HEK293T (cell line): ENCODE results near the gene GARIN3.
"Not testable (repeated sequence)": the region's sequence is repeated elsewhere in the genome, so short reads cannot be mapped to it uniquely, and the experiment has no call there.

Experiments
- CTCF ChIA-PET: fragments of 350-600 bp; formaldehyde crosslinking; extraction: SDS; loops from one replicate; lab custom pipeline; 2021; ENCODE audit warnings: antibody characterized with exemption, inconsistent platforms; lab: Yijun Ruan, JAX
- POLR2A ChIA-PET: fragments of 350-600 bp; formaldehyde crosslinking; extraction: SDS; loops from one replicate; lab custom pipeline; 2020; ENCODE audit warnings: antibody characterized with exemption, inconsistent platforms; lab: Yijun Ruan, JAX
- DNase-seq: peaks from one replicate; pipeline ENCODE4 v3.0.0; 2012; ENCODE audit warnings: mixed read lengths; ENCODE audit errors: extremely low spot score
- ARNT ChIP-seq: fragments of 450-650 bp; IDR thresholded peaks from 2 replicates; pipeline ENCODE4 v1.6.1; 2017; ENCODE audit warnings: mild to moderate bottlenecking
- BHLHE40 ChIP-seq: fragments of 450-650 bp; IDR thresholded peaks from 2 replicates; pipeline ENCODE4 v1.6.1; 2016; ENCODE audit warnings: mild to moderate bottlenecking, moderate library complexity, borderline replicate concordance
- CTBP1 ChIP-seq: fragments of 450-650 bp; IDR thresholded peaks from 2 replicates; pipeline ENCODE4 v1.6.1; 2016; ENCODE audit warnings: borderline replicate concordance
- ELF4 ChIP-seq: fragments of 450-650 bp; IDR thresholded peaks from 2 replicates; pipeline ENCODE4 v1.6.1; 2017; ENCODE audit warnings: antibody characterized with exemption
- FOXA1 ChIP-seq: fragments of 450-650 bp; IDR thresholded peaks from 2 replicates; pipeline ENCODE4 v1.6.1; 2016; ENCODE audit warnings: mild to moderate bottlenecking
- FOXK2 ChIP-seq: fragments of 450-650 bp; IDR thresholded peaks from 2 replicates; pipeline ENCODE4 v1.6.1; 2016; ENCODE audit warnings: mild to moderate bottlenecking
- FOXM1 ChIP-seq: fragments of 450-650 bp; IDR thresholded peaks from 2 replicates; pipeline ENCODE4 v1.6.1; 2017; ENCODE audit warnings: mild to moderate bottlenecking, borderline replicate concordance
- HDGF ChIP-seq: fragments of 450-650 bp; IDR thresholded peaks from 2 replicates; pipeline ENCODE4 v1.6.1; 2017; ENCODE audit warnings: antibody characterized with exemption, borderline replicate concordance
- L3MBTL2 ChIP-seq: fragments of 450-650 bp; conservative IDR thresholded peaks from 2 replicates; pipeline ENCODE4 v1.6.1; 2016; ENCODE audit warnings: mild to moderate bottlenecking
- LEF1 ChIP-seq: fragments of 450-650 bp; IDR thresholded peaks from 2 replicates; pipeline ENCODE4 v1.6.1; 2017; ENCODE audit warnings: mild to moderate bottlenecking, borderline replicate concordance
- NFRKB ChIP-seq: fragments of 450-650 bp; IDR thresholded peaks from 2 replicates; pipeline ENCODE4 v1.6.1; 2016; ENCODE audit warnings: mild to moderate bottlenecking, moderate library complexity
- SP1 ChIP-seq: fragments of 450-650 bp; IDR thresholded peaks from 2 replicates; pipeline ENCODE4 v1.6.1; 2017
- SUZ12 ChIP-seq: fragments of 450-650 bp; IDR thresholded peaks from 2 replicates; pipeline ENCODE4 v1.6.1; 2016; ENCODE audit warnings: mild to moderate bottlenecking
- TARDBP ChIP-seq: fragments of 450-650 bp; IDR thresholded peaks from 2 replicates; pipeline ENCODE4 v1.6.1; 2016
- ZNF384 ChIP-seq: fragments of 450-650 bp; IDR thresholded peaks from 2 replicates; pipeline ENCODE4 v1.6.1; 2016
- TF ChIP-seq, protein P1 (sequence below): fragments of 450-650 bp; IDR thresholded peaks from 2 replicates; pipeline ENCODE4 v1.6.1; 2016

The GARIN3 gene

DNA sequence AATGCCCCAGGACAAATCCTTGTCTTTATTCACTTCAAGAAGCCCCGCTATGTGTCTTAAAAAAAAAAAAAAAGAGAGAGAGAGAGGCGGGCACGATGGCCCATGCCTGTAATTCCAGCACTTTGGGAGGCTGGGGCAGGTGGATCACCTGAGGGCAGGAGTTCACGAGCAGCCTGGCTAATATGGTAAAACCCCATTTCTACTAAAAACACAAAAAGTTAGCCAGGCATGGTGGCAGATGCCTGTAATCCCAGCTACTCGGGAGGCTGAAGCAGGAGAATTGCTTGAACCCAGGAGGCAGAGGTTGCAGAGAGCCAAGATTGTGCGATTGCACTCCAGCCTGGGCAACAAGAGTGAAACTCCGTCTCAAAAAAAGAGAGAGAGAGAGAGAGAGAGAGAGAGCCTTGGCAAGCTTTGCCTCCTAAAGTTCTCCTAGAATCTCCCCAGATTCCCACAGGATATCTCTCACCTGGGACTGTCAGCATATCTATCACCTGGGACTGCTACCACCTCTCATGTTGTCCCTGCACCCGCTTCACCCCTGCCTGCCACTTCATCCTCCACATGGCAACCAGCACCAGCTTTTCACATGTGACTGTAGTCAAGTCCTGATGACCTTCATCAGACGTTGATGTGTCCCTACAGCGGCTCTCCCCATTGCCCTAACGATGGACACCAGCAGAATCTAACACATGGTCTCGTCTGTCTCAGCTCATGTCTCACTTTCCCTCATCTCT is 20.4 kb upstream of the GARIN3 start:
- TF ChIP-seq SUZ12 (no peak), LEF1 (no peak), BHLHE40 (no peak), FOXA1 (no peak), CTBP1 (no peak), ZNF384 (no peak), TARDBP (no peak), FOXK2 (no peak)
- TF ChIP-seq, protein P1, sequence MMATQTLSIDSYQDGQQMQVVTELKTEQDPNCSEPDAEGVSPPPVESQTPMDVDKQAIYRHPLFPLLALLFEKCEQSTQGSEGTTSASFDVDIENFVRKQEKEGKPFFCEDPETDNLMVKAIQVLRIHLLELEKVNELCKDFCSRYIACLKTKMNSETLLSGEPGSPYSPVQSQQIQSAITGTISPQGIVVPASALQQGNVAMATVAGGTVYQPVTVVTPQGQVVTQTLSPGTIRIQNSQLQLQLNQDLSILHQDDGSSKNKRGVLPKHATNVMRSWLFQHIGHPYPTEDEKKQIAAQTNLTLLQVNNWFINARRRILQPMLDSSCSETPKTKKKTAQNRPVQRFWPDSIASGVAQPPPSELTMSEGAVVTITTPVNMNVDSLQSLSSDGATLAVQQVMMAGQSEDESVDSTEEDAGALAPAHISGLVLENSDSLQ: no peak
- ChIA-PET POLR2A (no interaction called here), CTCF (interaction anchor here (0.6 kb wide), 1 partner anchor 30 kb away, joined by 3 read pairs; no protein-coding TSS in a partner anchor)
- DNase-seq: no peak

DNA sequence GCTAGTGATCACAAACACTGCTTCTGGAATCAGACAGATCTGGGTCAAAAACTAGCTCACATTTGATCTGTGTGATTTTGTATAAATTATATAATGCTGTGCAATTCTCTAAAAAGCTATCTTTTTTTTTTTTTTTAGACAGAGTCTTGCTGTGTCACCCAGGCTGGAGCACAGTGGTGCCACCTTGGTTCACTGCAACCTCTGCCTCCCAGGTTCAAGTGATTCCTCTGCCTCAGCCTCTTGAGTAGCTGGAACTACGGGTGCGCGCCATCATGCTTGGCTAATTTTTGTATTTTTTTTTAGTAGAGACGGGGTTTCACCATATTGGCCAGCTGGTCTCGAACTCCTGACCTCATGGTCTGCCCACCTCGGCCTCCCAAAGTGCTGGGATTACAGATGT is 19.1 kb upstream of the GARIN3 start:
- POLR2A ChIA-PET, CTCF ChIA-PET, DNase-seq: not testable (repeated sequence)

DNA sequence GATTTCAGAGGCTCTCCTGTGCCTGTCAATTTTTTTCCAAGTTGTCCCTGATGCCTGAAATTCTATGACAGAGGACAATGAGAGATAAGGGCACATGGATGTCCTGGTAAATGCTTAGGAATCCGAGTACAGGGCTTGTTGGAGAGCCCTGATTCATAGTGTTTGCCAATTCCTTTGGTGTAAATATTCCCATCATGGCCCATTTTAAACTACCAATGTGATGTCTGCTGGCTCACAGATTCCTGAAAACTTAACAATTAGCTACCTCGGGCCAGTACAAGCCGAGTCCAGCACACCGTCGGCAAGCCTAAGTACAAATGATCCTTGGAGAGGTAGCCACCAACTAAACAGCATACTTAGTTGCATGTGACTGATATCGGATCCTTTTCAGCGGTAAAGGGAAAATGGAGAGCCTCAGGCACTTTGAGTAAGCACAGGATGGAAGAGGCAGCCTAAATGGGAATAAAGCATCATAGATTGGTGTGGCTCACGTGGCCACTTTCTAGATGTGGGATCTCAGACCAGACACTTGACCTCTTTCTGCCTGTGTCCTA is 18.1 kb upstream of the GARIN3 start:
- CTCF ChIA-PET: no interaction called here
- no peak for TF ChIP-seq ELF4
- no peak for TF ChIP-seq LEF1
- no peak for TF ChIP-seq ZNF384
- TF ChIP-seq ARNT: no peak
- no peak for TF ChIP-seq HDGF
- no peak for TF ChIP-seq TARDBP
- DNase-seq: no peak
- POLR2A ChIA-PET: no interaction called here

DNA sequence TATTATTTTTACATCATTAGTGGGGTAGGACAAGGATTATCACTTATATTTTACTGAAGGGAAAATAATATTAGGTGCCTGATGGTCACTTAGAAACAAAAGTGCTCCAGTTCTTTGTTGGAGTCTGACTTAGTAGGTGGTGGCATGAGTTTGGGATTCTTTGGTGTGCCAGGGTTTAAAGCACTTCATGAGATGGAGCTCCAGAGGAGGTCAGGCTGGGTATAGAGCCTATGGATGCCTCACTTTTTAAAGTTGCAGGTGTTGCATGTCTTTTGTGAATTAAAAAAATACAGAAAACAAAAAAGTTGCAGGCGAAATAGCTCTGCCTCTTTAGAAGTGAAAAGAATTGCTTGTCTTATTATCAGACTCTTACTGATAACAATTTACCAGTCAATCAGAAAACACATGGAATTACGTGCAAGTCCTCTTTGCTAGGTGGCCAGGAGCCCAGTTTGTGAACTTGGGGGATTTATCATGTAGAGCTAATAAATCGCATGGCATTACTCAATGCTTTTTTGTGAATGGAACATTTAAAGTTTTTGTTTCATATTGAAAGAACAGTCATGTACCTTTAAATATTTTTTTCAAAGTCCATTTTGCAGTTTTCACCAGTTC is 16.2 kb upstream of the GARIN3 start:
- POLR2A ChIA-PET: no interaction called here

DNA sequence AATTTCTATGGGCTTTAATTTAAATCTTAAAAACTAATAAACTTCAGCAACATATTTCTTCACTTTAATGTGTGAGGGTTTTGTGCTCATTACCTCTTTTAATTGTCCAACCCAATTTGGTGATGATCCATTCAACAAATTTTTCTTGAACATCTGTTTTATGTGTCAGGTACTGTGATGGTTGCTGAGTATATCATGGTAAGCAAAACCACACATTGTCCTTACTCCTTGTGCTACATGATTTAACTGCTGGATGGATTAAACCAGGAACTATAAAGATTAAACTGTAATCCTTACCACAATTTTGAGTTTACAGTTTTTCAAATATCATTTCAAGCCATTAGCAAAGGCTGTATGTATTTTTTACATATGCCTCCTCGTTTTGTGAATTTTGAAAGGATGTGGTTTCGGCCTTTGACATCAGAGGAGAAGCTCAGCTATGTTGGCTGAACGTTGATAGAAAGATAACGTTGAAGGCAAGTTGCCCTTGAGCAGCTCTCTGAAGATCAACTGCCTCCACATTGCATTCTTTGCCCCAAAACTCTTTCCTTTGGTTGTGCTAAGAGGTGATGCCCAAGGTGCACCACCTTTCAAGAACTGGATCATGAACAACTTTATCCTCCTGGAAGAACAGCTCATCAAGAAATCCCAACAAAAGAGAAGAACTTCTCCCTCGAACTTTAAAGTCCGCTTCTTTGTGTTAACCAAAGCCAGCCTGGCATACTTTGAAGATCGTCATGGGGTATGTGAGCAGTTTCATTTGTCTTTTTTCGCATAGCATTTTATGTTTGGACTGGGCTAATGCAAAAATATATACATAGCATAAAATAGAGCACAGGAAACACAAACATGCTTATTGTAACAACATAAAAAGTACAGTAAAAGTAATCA is 14.6 kb upstream of the GARIN3 start, which contains the start of gene ITK:
Gene ITK (plus strand): TSS at position 467 of the 891 bp plus-strand sequence. CDS start 138 bp downstream, at position 605.
- ChIA-PET CTCF (no interaction called here), POLR2A (no interaction called here)
- no peak for DNase-seq
- TF ChIP-seq L3MBTL2: no peak
- no peak for TF ChIP-seq FOXM1
- TF ChIP-seq SUZ12: no peak
- no peak for TF ChIP-seq NFRKB
- TF ChIP-seq, protein P1: no peak
- no peak for TF ChIP-seq HDGF

More for the DNA sequence above, 16.2 kb upstream of the GARIN3 start:
- CTCF ChIA-PET: no interaction called here
- DNase-seq: no peak
- TF ChIP-seq FOXK2: no peak

DNA sequence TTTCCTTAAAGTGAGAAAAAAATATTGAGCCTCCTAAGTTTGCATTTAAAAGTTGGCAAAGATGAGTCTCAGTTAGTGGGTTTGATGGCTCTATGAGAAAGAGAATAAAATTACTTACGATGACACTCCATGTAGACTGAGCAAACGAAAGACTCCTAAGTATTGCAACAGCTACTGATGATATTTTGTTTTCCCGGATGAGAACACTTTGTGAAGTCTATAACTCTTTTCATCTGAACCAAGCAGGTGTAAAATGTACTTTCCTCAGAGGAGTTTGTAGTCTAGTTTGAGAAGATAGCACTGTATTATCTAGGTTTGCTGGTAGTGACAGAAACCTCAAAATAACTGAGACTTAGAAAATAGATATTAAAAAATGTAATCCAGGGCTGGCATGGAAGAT is 12.9 kb upstream of the GARIN3 start:
- ChIA-PET CTCF (no interaction called here), POLR2A (no interaction called here)

DNA sequence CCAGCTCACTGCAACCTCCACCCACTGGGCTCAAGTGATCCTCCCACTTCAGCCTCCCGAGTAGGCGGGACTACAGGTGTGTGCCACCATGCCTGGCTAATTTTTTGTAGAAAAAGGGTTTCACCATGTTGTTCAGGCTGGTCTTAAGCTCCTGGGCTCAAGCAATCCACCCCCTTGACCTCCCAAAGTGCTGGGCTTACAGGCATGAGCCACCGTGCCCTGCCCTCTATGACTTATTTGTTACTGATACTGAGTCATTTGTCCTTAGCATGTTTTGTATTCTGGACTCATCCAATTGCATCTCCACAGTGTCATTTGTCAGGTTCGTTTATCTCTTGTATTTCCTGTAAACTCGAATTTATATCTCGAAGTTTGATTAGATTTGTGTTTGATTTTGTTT is 11.9 kb upstream of the GARIN3 start:
- DNase-seq: no peak
- no peak for TF ChIP-seq LEF1
- no peak for TF ChIP-seq BHLHE40
- TF ChIP-seq FOXM1: no peak
- no peak for TF ChIP-seq ARNT
- TF ChIP-seq SP1: no peak
- TF ChIP-seq SUZ12: no peak
- TF ChIP-seq FOXA1: no peak
- no peak for TF ChIP-seq TARDBP
- TF ChIP-seq HDGF: no peak
- no peak for TF ChIP-seq ZNF384
- TF ChIP-seq L3MBTL2: no peak
- no peak for TF ChIP-seq CTBP1
- TF ChIP-seq, protein P1: no peak
- no peak for TF ChIP-seq FOXK2
- TF ChIP-seq ELF4: no peak
- TF ChIP-seq NFRKB: no peak
- ChIA-PET CTCF (no interaction called here), POLR2A (no interaction called here)

More for the DNA sequence above, 12.9 kb upstream of the GARIN3 start:
- DNase-seq: no peak
- TF ChIP-seq BHLHE40: no peak
- TF ChIP-seq FOXA1: no peak
- TF ChIP-seq TARDBP: no peak
- TF ChIP-seq FOXM1: no peak
